Measurements from ENCODE around the gene LILRA2.
"Not testable (repeated sequence)": the region's sequence is repeated elsewhere in the genome, so short reads cannot be mapped to it uniquely, and the experiment has no call there.

The LILRA2 gene

GRCh38 chr19:54571715-54572615 lies 1.6 kb upstream of the LILRA2 start:
- not testable (repeated sequence) for DNase-seq (ENCODE audit: low spot score)

- DNase-seq (ENCODE audit: low spot score) = no peak
Observed at GRCh38 chr19:54572696-54573311, 786 bp upstream of the LILRA2 start.

GRCh38 chr19:54574051-54574450 lies 461 bp downstream of the LILRA2 start:
- DNase-seq (ENCODE audit: low spot score) = no peak

GRCh38 chr19:54574527-54575056 lies 1.0 kb downstream of the LILRA2 start:
- DNase-seq (ENCODE audit: low spot score) = no peak

GRCh38 chr19:54575205-54575604 lies 1.6 kb downstream of the LILRA2 start:
- not testable (repeated sequence) for DNase-seq (ENCODE audit: low spot score)

GRCh38 chr19:54576411-54576976 lies 2.9 kb downstream of the LILRA2 start:
- no peak for DNase-seq (ENCODE audit: low spot score)

GRCh38 chr19:54577334-54577733 lies 3.7 kb downstream of the LILRA2 start:
- no peak for DNase-seq (ENCODE audit: low spot score)

- DNase-seq (ENCODE audit: low spot score) = not testable (repeated sequence)
Observed at GRCh38 chr19:54578268-54578667, 4.7 kb downstream of the LILRA2 start.

- no peak for DNase-seq (ENCODE audit: low spot score)
Observed at GRCh38 chr19:54586397-54586796, 12.8 kb downstream of the LILRA2 start.

GRCh38 chr19:54587026-54587425 lies 13.4 kb downstream of the LILRA2 start:
- no peak for DNase-seq (ENCODE audit: low spot score)

GRCh38 chr19:54593445-54593844 lies 19.9 kb downstream of the LILRA2 start, which contains the start of gene LILRA1:
TSS of gene LILRA1 (plus strand) at chr19:54593632. CDS start at chr19:54594245, 613 bp downstream.
- not testable (repeated sequence) for DNase-seq (ENCODE audit: low spot score)

GRCh38 chr19:54593931-54594626 lies 20.5 kb downstream of the LILRA2 start:
- not testable (repeated sequence) for DNase-seq (ENCODE audit: low spot score)

GRCh38 chr19:54594737-54595136 lies 21.1 kb downstream of the LILRA2 start:
- no peak for DNase-seq (ENCODE audit: low spot score)

GRCh38 chr19:54595680-54596436 lies 22.3 kb downstream of the LILRA2 start:
- DNase-seq (ENCODE audit: low spot score) = not testable (repeated sequence)

GRCh38 chr19:54600212-54600611 lies 26.6 kb downstream of the LILRA2 start:
- DNase-seq (ENCODE audit: low spot score) = no peak

GRCh38 chr19:54606230-54606629 lies 32.6 kb downstream of the LILRA2 start:
- DNase-seq (ENCODE audit: low spot score) = no peak

GRCh38 chr19:54606891-54607784 lies 33.5 kb downstream of the LILRA2 start:
- no peak for DNase-seq (ENCODE audit: low spot score)

GRCh38 chr19:54607785-54608150 lies 34.2 kb downstream of the LILRA2 start:
- no peak for DNase-seq (ENCODE audit: low spot score)

- DNase-seq (ENCODE audit: low spot score) = no peak
Observed at GRCh38 chr19:54608205-54608604, 34.6 kb downstream of the LILRA2 start.

- DNase-seq (ENCODE audit: low spot score) = no peak
Observed at GRCh38 chr19:54608792-54609191, 35.2 kb downstream of the LILRA2 start.

All from hematopoietic multipotent progenitor cell treated with erythropoietin and hydrocortisone succinate and interleukin-3 and kit ligand, for 15 days (in vitro differentiated cells).